Astrocyte of the hippocampus (primary cell): Measurements from ENCODE around the gene ZNF516.

Source experiments
- DNase-seq: peaks from one replicate; pipeline ENCODE4 v3.0.0; 2011; ENCODE audit warnings: low read depth, low spot score

ZNF516 gene

GRCh38 chr18:76364282-76365259, 130.5 kb downstream of the ZNF516 start:
- DNase-seq, result peak; percentile 30

GRCh38 chr18:76363436-76364120, 131.5 kb downstream of the ZNF516 start:
- peak; percentile 23 for DNase-seq

- DNase-seq, result no peak
Observed at GRCh38 chr18:76362676-76363075, 132.4 kb downstream of the ZNF516 start.

- no peak for DNase-seq
Observed at GRCh38 chr18:76361219-76361618, 133.8 kb downstream of the ZNF516 start.

- DNase-seq, result no peak
Observed at GRCh38 chr18:76359909-76360308, 135.1 kb downstream of the ZNF516 start.

- DNase-seq, result no peak
Observed at GRCh38 chr18:76358774-76359173, 136.3 kb downstream of the ZNF516 start.

GRCh38 chr18:76357585-76358260, 137.3 kb downstream of the ZNF516 start:
- peak; percentile 19 for DNase-seq

- DNase-seq, result no peak
Observed at GRCh38 chr18:76357174-76357573, 137.9 kb downstream of the ZNF516 start.

- DNase-seq, result no peak
Observed at GRCh38 chr18:76356666-76357065, 138.4 kb downstream of the ZNF516 start.

- DNase-seq, result peak; percentile 76
Observed at GRCh38 chr18:76354348-76354747, 140.7 kb downstream of the ZNF516 start.

- no peak for DNase-seq
Observed at GRCh38 chr18:76353500-76353899, 141.5 kb downstream of the ZNF516 start.

GRCh38 chr18:76353046-76353445, 142.0 kb downstream of the ZNF516 start:
- no peak for DNase-seq

- DNase-seq, result peak; percentile 72
Observed at GRCh38 chr18:76351961-76352581, 143.0 kb downstream of the ZNF516 start.

- DNase-seq, result no peak
Observed at GRCh38 chr18:76350134-76351025, 144.7 kb downstream of the ZNF516 start.

GRCh38 chr18:76349067-76349715, 145.9 kb downstream of the ZNF516 start:
- DNase-seq, result peak; percentile 84

GRCh38 chr18:76348267-76349066, 146.6 kb downstream of the ZNF516 start:
- peak; percentile 34 for DNase-seq

GRCh38 chr18:76347341-76347740, 147.7 kb downstream of the ZNF516 start:
- no peak for DNase-seq

- no peak for DNase-seq
Observed at GRCh38 chr18:76346490-76347130, 148.4 kb downstream of the ZNF516 start.

GRCh38 chr18:76345901-76346300, 149.1 kb downstream of the ZNF516 start:
- no peak for DNase-seq
